PC-3 (cell line): ENCODE data around the gene HNRNPH2.

ENCODE experiments used
- EZH2 ChIP-seq: fragments of 300-600 bp; sonication (generic); IDR thresholded peaks from one replicate; pipeline ENCODE4 v1.6.1; 2017; ENCODE audit warnings: antibody characterized with exemption, mild to moderate bottlenecking, low read length; ENCODE audit not compliant: unreplicated experiment
- EZH2phosphoT487 ChIP-seq: fragments of 300-600 bp; sonication (generic); IDR thresholded peaks from 2 replicates; pipeline ENCODE4 v1.6.1; 2018; ENCODE audit warnings: mild to moderate bottlenecking, antibody characterized with exemption, low read length, borderline replicate concordance
- TF ChIP-seq, protein P1 (sequence below): fragments of 300-600 bp; sonication (generic); conservative IDR thresholded peaks from 2 replicates; pipeline ENCODE4 v1.5.1; 2017; ENCODE audit warnings: antibody characterized with exemption, low read depth, mild to moderate bottlenecking, low read length

DNA sequence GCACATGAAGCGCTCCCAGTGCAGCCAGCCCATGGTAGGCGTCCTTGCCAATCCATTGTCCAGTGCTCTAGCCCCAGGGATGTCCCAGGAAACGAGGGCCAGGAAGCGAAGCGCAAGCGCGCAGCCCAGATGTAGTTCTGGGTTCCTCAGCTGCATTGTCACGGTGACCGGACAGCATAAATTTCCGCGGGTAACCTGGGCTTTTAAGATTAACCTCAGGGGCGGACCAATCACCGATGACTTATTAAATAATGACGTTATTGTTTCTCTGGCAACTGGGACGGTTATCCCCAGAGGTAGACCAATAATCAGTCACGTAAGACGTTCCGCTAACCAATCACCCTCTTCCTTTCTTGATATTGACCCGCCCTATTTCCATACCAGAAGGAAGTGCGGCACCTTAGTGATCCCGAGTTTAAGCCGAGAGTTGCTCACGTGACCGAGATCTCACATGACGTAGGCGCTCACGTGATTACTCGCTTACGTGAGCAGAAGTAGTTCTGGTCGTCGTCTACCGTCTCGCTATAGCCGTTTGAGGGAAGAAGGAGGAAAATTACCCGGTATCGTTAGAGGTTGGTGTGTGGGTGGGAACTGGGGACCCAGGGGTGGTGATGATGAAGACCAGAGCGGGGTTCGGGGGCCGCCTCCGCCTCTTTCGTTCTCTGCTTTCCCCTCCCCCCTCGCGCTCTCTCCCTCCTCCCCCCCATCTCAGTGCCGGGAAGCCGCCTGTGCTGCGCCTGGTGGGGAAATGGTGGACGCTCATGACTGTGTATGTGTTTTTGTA lies at the start of gene HNRNPH2, which contains the start of gene GLA:
- TF ChIP-seq, protein P1, sequence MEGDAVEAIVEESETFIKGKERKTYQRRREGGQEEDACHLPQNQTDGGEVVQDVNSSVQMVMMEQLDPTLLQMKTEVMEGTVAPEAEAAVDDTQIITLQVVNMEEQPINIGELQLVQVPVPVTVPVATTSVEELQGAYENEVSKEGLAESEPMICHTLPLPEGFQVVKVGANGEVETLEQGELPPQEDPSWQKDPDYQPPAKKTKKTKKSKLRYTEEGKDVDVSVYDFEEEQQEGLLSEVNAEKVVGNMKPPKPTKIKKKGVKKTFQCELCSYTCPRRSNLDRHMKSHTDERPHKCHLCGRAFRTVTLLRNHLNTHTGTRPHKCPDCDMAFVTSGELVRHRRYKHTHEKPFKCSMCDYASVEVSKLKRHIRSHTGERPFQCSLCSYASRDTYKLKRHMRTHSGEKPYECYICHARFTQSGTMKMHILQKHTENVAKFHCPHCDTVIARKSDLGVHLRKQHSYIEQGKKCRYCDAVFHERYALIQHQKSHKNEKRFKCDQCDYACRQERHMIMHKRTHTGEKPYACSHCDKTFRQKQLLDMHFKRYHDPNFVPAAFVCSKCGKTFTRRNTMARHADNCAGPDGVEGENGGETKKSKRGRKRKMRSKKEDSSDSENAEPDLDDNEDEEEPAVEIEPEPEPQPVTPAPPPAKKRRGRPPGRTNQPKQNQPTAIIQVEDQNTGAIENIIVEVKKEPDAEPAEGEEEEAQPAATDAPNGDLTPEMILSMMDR, result no peak
- no peak for TF ChIP-seq EZH2phosphoT487
- TF ChIP-seq EZH2, result no peak
